GM10266 (cell line): Measurements from ENCODE around the gene CCL22.

Source experiments
- DNase-seq: peaks from one replicate; pipeline ENCODE4 v3.0.0; 2012; ENCODE audit errors: extremely low spot score
- CTCF ChIP-seq: IDR thresholded peaks from 2 replicates; pipeline ENCODE4 v1.5.1; 2012; ENCODE audit warnings: mild to moderate bottlenecking, low read depth; ENCODE audit not compliant: control insufficient read depth, insufficient read depth; ENCODE audit errors: missing control alignments

The CCL22 gene

GRCh38 chr16:57384248-57385070 is 25.9 kb downstream of the CCL22 start:
- no peak for TF ChIP-seq CTCF
- no peak for DNase-seq

DNA sequence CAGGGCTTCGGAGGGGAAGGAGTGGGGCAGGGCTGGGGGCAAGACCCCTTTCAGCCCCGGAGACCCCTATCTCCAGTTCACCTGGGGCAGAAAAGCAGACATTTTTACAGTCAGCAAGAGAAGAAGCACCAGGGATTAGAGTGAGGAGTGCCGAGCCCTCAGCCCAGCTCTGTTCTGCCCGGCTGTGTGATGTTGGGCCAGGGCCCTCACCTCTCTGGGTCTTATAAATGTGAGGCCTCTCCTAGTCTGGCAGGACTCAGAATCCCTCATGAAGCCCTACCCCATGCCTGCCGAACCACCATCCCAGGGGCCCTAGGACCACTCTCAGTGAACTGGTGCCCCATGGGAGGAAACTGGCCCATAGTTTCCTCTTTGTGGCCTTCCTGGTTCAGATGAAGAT is 26.5 kb downstream of the CCL22 start:
- no peak for DNase-seq
- no peak for TF ChIP-seq CTCF

GRCh38 chr16:57386381-57386951 is 27.9 kb downstream of the CCL22 start:
- DNase-seq, result no peak
- TF ChIP-seq CTCF, result no peak

DNA sequence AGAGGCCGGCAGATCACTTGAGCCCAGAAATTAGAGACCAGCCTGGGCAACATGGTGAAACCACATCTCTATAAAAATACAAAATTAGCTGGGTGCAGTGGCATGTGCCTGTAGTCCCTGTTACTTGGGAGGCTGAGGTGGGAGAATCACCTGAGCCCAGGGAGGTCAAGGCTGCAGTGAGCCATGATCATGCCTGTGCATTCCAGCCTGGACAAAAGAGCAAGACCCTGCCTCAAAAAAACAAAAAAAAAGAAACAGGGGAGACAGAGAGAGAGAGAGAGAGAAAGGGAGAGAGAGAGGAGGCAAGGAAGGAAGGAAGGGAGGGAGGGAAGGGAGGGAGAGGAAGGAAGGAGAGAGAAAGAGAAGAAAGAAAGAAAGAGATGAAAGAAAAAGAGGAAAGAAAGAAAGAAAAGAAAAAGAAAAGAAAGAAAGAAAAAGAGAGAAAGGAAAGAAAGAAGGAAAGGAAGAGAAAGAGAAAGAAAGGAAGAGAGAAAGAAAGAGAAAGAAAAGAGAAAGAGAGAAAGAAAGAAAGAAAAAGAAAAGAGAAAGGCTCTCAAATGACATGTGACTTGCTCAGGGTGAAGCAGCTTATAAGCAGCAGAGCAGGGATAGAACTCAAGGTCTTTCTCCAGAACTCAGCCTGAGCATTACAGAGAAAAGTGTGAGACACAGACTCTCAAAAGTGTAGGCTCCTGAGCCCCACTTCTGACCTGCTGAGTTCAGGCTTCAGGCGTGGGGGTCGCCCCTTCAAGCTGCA is 29.2 kb downstream of the CCL22 start:
- TF ChIP-seq CTCF, result no peak
- peak; percentile 42 for DNase-seq

DNA sequence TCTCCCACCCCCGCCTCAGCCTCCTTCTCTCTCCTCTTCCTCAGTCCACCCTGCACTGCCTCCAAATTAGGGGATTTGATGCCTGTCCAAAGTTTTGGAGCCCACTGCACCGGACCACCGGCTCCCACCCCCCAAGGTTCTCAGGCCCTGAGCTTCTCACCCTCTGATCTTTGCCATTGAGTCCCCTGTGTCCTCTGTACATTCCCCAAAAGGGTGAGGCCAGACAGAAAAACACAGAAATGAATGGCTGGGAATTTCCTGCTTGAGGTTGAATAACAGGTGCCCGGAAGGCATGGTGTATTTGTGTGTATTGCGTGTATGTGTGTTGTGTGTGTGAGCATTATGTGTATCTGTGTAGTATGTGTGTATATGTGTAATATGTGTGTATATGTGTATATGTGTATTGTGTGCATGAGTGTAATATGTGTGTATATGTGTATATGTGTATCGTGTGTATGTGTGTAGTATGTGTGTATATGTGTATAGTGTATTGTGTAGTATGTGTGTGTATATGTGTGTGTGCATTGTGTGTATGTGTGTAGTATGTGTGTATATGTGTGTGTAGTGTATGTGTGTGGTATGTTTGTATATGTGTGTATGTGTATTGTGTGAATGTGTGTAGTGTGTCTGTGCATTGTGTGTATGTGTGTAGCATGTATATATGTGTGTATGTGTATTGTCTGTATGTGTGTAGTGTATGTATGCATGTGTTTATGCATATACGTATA is 29.9 kb downstream of the CCL22 start:
- peak; percentile 49 for DNase-seq
- TF ChIP-seq CTCF, result no peak

GRCh38 chr16:57389087-57389468 is 30.5 kb downstream of the CCL22 start:
- DNase-seq, result no peak
- no peak for TF ChIP-seq CTCF
